CD4-positive, alpha-beta T cell (primary cell): ENCODE measurements around the gene GABRB3. TPM values are rescaled to one million over a fixed set of nuclear protein-coding genes. Genes with fewer than 3 reads are reported as not detected.

Experiments used
- ATAC-seq: fragments of 200-7000 bp; cut with Tn5 transposase; one replicate; pipeline ENCODE4 v1.10.0; 2022; ENCODE audit warnings: mild to moderate bottlenecking; ENCODE audit not compliant: poor library complexity
- CTCF ChIA-PET: fragments of 350-600 bp; sonication (Branson Sonifier 250); formaldehyde crosslinking; loops from one replicate; lab custom pipeline; 2021; ENCODE audit warnings: antibody characterized with exemption, inconsistent platforms; lab: Charles Lee
- POLR2A ChIA-PET: fragments of 350-600 bp; sonication (Branson Sonifier 250); formaldehyde crosslinking; loops from one replicate; lab custom pipeline; 2021; ENCODE audit warnings: antibody characterized with exemption, inconsistent platforms; lab: Charles Lee
- DNase-seq, 14 experiments: peaks; one replicate each; pipeline ENCODE4 v3.0.0-alpha.2; 2013 to 2020; ENCODE audit warnings: mixed read lengths in 2 of 14
- H3K27ac ChIP-seq, 2 donors: one replicate each; pipeline versions ENCODE4 v1.5.1 to v1.7.0; 2013; ENCODE audit warnings: low read length in 2 of 2, low read depth in 1 of 2, mild to moderate bottlenecking in 1 of 2
- H3K27me3 ChIP-seq, 2 experiments: 1 replicate in 1 of 2; 2 replicates in 1 of 2; pipeline versions ENCODE4 v1.6.1 to v1.7.0; 2013; ENCODE audit warnings: low read length in 2 of 2, control low read depth in 1 of 2, mild to moderate bottlenecking in 1 of 2, moderate library complexity in 1 of 2; ENCODE audit not compliant: insufficient read depth in 2 of 2, control insufficient read depth in 1 of 2
- H3K36me3 ChIP-seq: one replicate; pipeline ENCODE4 v1.6.1; 2013; ENCODE audit warnings: low read length, control low read depth; ENCODE audit not compliant: insufficient read depth
- H3K4me1 ChIP-seq: one replicate; pipeline ENCODE4 v1.6.1; 2013; ENCODE audit warnings: low read length, control low read depth; ENCODE audit not compliant: insufficient read depth
- H3K4me3 ChIP-seq: one replicate; pipeline ENCODE4 v1.5.1; 2013; ENCODE audit warnings: mild to moderate bottlenecking, low read length, moderate library complexity
- H3K9me3 ChIP-seq, 2 experiments: 1 replicate in 1 of 2; 2 replicates in 1 of 2; pipeline versions ENCODE4 v1.6.1 to v1.7.0; 2013; ENCODE audit warnings: low read length in 2 of 2, mild to moderate bottlenecking in 2 of 2, control low read depth in 1 of 2, moderate library complexity in 1 of 2; ENCODE audit not compliant: control insufficient read depth in 1 of 2, insufficient read depth in 1 of 2
- H3K27ac Mint-ChIP-seq: one replicate; pipeline ENCODE4 v1.8.0; 2020; ENCODE audit warnings: mixed read lengths
- H3K27me3 Mint-ChIP-seq: one replicate; pipeline ENCODE4 v1.8.0; 2021; ENCODE audit warnings: mixed read lengths
- H3K36me3 Mint-ChIP-seq: one replicate; pipeline ENCODE4 v1.8.0; 2021; ENCODE audit warnings: low read depth, mixed read lengths
- H3K4me1 Mint-ChIP-seq: one replicate; pipeline ENCODE4 v1.8.0; 2021; ENCODE audit warnings: low read depth, mixed read lengths
- H3K4me3 Mint-ChIP-seq: one replicate; pipeline ENCODE4 v1.8.0; 2020; ENCODE audit warnings: mild to moderate bottlenecking, mixed read lengths
- H3K9me3 Mint-ChIP-seq: one replicate; pipeline ENCODE4 v1.8.0; 2020; ENCODE audit warnings: mixed read lengths
- intact Hi-C, 2 experiments: fragments of 100-400 bp; cut with DNase I in 1 of 2; cut with micrococcal nuclease in 1 of 2; formaldehyde crosslinking; loops; one replicate each; pipeline versions ENCODE4 v1.15.1 to v1.9.0; 2023 to 2025; cut with DNase I, micrococcal nuclease
- total RNA-seq, 174 experiments: library from RNA in 2 of 174; stranded (reverse) in 2 of 174; gene quantifications; one replicate each; pipeline ENCODE4 v1.2.3 and lab custom pipeline; 2021 to 2026
- TF ChIP-seq, protein P1 (sequence below): fragments of 200-600 bp; IDR thresholded peaks from one replicate; pipeline ENCODE4 v1.8.0; 2022; ENCODE audit warnings: antibody characterized with exemption, mild to moderate bottlenecking

The GABRB3 gene
- total RNA-seq, 2 experiments from 2014 or later: not detected

DNA sequence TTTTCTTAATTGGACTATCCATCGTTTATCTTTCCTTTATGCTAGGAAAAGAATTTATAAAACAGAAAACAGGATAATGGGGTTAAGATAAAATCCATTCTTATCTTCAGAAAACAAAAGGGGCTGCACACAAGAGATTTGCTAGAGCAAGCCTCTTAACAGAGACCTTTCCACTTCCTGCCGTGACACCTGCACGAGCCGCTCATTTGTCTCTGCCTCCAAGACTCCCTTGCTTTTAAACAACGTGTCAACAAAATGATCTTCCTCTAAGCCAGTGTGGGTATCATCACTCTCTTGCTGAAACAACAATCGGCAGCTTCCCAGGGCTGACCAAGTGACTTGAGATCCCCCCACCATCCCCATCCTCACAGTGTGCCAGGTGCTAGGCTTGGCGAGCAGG, 33.1 kb downstream of the GABRB3 start:
- Histone ChIP-seq H3K36me3 (no peaks in the 10 kb centered on the region), H3K4me1 (no peaks in the 10 kb centered on the region), H3K27ac (no peak overlapping the region), H3K9me3 (peaks cover 0 to 23% of the 10 kb centered on the region in 2 experiments), H3K27me3 (no peaks in the 10 kb centered on the region), H3K4me3 (no peak overlapping the region)
- ChIA-PET POLR2A (no interaction called here), CTCF (no interaction called here)
- H3K27me3 Mint-ChIP-seq: no peaks in the 10 kb centered on the region
- intact Hi-C loops: no loop called here
- H3K36me3 Mint-ChIP-seq: no peaks in the 10 kb centered on the region
- H3K4me3 Mint-ChIP-seq: no peak overlapping the region
- no peak overlapping the region for H3K27ac Mint-ChIP-seq
- H3K9me3 Mint-ChIP-seq: peaks cover 20% of the 10 kb centered on the region
- no peak for DNase-seq
- no peaks in the 10 kb centered on the region for H3K4me1 Mint-ChIP-seq
- no peak for ATAC-seq
- TF ChIP-seq, protein P1, sequence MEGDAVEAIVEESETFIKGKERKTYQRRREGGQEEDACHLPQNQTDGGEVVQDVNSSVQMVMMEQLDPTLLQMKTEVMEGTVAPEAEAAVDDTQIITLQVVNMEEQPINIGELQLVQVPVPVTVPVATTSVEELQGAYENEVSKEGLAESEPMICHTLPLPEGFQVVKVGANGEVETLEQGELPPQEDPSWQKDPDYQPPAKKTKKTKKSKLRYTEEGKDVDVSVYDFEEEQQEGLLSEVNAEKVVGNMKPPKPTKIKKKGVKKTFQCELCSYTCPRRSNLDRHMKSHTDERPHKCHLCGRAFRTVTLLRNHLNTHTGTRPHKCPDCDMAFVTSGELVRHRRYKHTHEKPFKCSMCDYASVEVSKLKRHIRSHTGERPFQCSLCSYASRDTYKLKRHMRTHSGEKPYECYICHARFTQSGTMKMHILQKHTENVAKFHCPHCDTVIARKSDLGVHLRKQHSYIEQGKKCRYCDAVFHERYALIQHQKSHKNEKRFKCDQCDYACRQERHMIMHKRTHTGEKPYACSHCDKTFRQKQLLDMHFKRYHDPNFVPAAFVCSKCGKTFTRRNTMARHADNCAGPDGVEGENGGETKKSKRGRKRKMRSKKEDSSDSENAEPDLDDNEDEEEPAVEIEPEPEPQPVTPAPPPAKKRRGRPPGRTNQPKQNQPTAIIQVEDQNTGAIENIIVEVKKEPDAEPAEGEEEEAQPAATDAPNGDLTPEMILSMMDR: no peak

DNA sequence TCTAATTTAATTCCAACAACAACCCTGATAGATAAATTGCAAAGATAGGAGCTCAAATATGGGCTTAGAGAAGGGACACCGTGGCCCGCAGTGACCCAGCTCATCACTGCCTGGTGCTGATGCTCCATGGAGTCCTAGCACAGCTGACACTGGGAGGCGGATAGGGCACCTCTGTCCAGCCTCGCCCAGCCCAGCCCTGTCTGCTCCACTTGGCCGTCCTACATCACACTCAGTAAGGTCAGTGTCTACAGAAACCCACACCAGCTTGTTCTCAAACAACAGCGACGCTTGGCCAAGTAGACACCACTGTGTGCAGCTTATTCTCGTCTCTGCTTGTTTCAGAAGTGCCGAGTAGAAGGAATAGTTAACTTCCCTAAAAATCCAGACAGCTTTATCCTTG, 33.9 kb downstream of the GABRB3 start:
- no peaks in the 10 kb centered on the region for H3K36me3 ChIP-seq
- ChIA-PET POLR2A (no interaction called here), CTCF (no interaction called here)
- H3K4me3 ChIP-seq: no peak overlapping the region
- H3K9me3 Mint-ChIP-seq: peaks cover 20% of the 10 kb centered on the region
- H3K27ac Mint-ChIP-seq: no peak overlapping the region
- no peaks in the 10 kb centered on the region for H3K4me1 ChIP-seq
- TF ChIP-seq, protein P1: no peak
- peaks cover 0 to 27% of the 10 kb centered on the region in 2 experiments for H3K9me3 ChIP-seq
- H3K27ac ChIP-seq: no peak overlapping the region
- intact Hi-C loops: no loop called here
- H3K4me1 Mint-ChIP-seq: no peaks in the 10 kb centered on the region
- no peaks in the 10 kb centered on the region for H3K36me3 Mint-ChIP-seq
- H3K4me3 Mint-ChIP-seq: no peak overlapping the region
- H3K27me3 ChIP-seq: no peaks in the 10 kb centered on the region
- ATAC-seq (no peak), DNase-seq (no peak)
- no peaks in the 10 kb centered on the region for H3K27me3 Mint-ChIP-seq

DNA sequence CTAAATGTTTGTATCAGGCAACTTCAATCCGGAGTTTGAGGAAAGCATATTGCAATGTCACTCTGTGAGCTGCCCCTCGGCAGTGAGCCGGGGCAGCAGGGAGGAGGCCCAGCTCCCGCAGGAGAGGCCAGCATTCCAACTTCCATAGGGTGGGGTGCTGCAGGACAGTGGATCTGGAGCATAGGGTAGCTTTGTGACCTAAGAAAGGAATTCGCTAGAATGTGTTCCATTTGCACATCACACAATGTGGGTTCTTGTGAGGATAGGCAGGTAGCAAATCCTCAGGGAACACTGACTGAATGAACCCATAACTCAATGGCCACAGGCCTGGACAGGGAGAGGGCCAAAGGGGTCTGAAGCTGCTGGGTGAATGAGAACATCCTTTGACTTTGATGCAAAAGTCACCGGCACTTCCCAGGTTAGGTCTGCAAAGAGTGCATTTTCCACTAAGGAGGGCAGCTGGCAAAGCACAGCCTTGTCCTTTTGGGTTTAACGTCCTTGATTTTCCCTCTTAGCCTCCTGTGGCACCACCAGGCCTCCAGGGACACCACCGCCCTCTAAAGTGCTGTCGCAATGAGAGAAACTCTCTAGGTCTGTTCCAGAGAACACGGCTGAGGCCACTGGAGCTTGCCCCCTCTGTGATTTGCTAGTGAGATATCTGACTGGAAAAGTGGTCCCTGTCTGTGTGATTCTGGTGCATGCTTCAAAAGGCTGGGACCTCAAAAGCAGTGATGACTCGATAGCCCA, 36.2 kb downstream of the GABRB3 start:
- Histone ChIP-seq H3K9me3 (peaks cover 0 to 32% of the 10 kb centered on the region in 2 experiments), H3K4me3 (no peak overlapping the region), H3K36me3 (no peaks in the 10 kb centered on the region), H3K27ac (no peak overlapping the region), H3K27me3 (no peaks in the 10 kb centered on the region), H3K4me1 (no peaks in the 10 kb centered on the region)
- no peak overlapping the region for H3K27ac Mint-ChIP-seq
- no peak for DNase-seq
- H3K4me3 Mint-ChIP-seq: no peak overlapping the region
- no peaks in the 10 kb centered on the region for H3K36me3 Mint-ChIP-seq
- no peaks in the 10 kb centered on the region for H3K4me1 Mint-ChIP-seq
- H3K9me3 Mint-ChIP-seq: peaks cover 21% of the 10 kb centered on the region
- ChIA-PET CTCF (no interaction called here), POLR2A (no interaction called here)
- TF ChIP-seq, protein P1: no peak
- no peaks in the 10 kb centered on the region for H3K27me3 Mint-ChIP-seq
- ATAC-seq: no peak
- intact Hi-C loops: no loop called here
